Measurements from ENCODE around the gene SMAD9. TPM values are rescaled to one million over a fixed set of nuclear protein-coding genes. Genes with fewer than 3 reads are reported as not detected.

SMAD9 gene
- total and polyA plus RNA-seq, 2 of the 13 experiments (the other 11 are each of a cell fraction or from before 2014, with no cell fraction given), result 4.2 to 7.7 TPM

- TF ChIP-seq KIAA2018 (CRISPR knock-in tag; IDR thresholded peaks at IDR 0.05; ENCODE audit: borderline replicate concordance) (no peak), ZNF101 (CRISPR knock-in tag; IDR thresholded peaks at IDR 0.05; ENCODE audit: borderline replicate concordance, low read depth) (no peak), ZNF83 (CRISPR knock-in tag; IDR thresholded peaks at IDR 0.05; ENCODE audit: borderline replicate concordance) (no peak), KLF12 (CRISPR knock-in tag; IDR thresholded peaks at IDR 0.05; ENCODE audit: borderline replicate concordance) (no peak), PTBP1 (IDR thresholded peaks at IDR 0.05; ENCODE audit: low read depth, low read length, poor library complexity, severe bottlenecking) (no peak), ZNF234 (CRISPR knock-in tag; conservative IDR thresholded peaks at IDR 0.05) (no peak), ZNF18 (CRISPR knock-in tag; IDR thresholded peaks at IDR 0.05; ENCODE audit: insufficient replicate concordance) (no peak), ZNF441 (CRISPR knock-in tag; IDR thresholded peaks at IDR 0.05; ENCODE audit: borderline replicate concordance) (no peak), PAWR (CRISPR knock-in tag; IDR thresholded peaks at IDR 0.05; ENCODE audit: borderline replicate concordance) (no peak), GATAD2A (CRISPR knock-in tag; IDR thresholded peaks at IDR 0.05) (peak; percentile 72), JUND (CRISPR knock-in tag; IDR thresholded peaks at IDR 0.05) (no peak), BRF2 (CRISPR knock-in tag; IDR thresholded peaks at IDR 0.05) (no peak), SALL1 (CRISPR knock-in tag; IDR thresholded peaks at IDR 0.05) (peak; percentile 51; the same call in 1 of the 2 replicates), NPAS2 (CRISPR knock-in tag; IDR thresholded peaks at IDR 0.05; ENCODE audit: borderline replicate concordance) (no peak), ZKSCAN5 (CRISPR knock-in tag; IDR thresholded peaks at IDR 0.05) (no peak), RORA (CRISPR knock-in tag; IDR thresholded peaks at IDR 0.05) (no peak), NR2F6 (IDR thresholded peaks at IDR 0.05) (peak; percentile 90), NR2F6 (CRISPR knock-in tag; IDR thresholded peaks at IDR 0.05) (peak; percentile 62; the same call in 1 of the 2 replicates)
- TF ChIP-seq, protein P1, sequence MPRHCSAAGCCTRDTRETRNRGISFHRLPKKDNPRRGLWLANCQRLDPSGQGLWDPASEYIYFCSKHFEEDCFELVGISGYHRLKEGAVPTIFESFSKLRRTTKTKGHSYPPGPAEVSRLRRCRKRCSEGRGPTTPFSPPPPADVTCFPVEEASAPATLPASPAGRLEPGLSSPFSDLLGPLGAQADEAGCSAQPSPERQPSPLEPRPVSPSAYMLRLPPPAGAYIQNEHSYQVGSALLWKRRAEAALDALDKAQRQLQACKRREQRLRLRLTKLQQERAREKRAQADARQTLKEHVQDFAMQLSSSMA (CRISPR knock-in tag; IDR thresholded peaks at IDR 0.05), result no peak
Measured at GRCh38 chr13:36882829-36883390, 37.1 kb downstream of the SMAD9 start (continued).

Data from HepG2 (cell line).